ENCODE measurements around the gene OSBPL3. TPM values are rescaled to one million over a fixed set of nuclear protein-coding genes. Genes with fewer than 3 reads are reported as not detected.
A peak's percentile ranks its signal among the peaks of the same experiment; 100 is the strongest.

The OSBPL3 gene
- polyA plus RNA-seq, 1 of the 3 experiments (the other 2 are of a cell fraction), result 23.2 TPM

DNA sequence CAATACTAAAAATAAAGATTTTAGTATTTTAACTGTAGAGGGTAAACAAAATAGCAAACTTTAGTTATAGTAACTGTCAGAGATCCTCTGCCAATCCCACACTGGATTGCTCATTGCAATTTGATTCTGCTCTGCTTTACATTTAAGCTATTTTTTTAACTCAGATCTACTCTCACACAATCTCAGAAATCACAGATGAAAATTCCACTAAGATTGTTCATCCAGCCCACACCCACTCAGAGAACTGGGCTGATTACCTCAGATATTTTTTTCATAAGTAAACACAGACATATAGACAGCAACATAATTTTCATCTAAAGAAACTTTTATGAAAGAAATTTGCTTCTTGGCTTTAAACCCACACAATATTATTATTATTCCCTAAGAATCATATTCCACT is 7.0 kb downstream of the OSBPL3 start:
- Histone ChIP-seq H3K4me3 (ENCODE audit: low read depth in 2 of 2, low read length in 1 of 2) (no peak overlapping the region; a peak in 1 of 4 replicates), H3K9me3 (no peaks in the 10 kb centered on the region), H4K20me1 (ENCODE audit: insufficient read depth) (no peaks in the 10 kb centered on the region), H3K9ac (peak overlapping the region; percentile 40; the same call in 1 of the 2 replicates), H3K79me2 (ENCODE audit: insufficient read depth) (peaks cover 99% of the 10 kb centered on the region), H3K4me2 (peak overlapping the region; percentile 33; the same call in 1 of the 2 replicates), H3K27me3 (ENCODE audit: insufficient read depth) (no peaks in the 10 kb centered on the region), H2AFZ (ENCODE audit: low read depth) (0 out of 2 replicates have a peak overlapping the region, but pooled peaks have one; percentile 8), H3K27ac (ENCODE audit: low read depth in 2 of 2, low read length in 1 of 2) (peak overlapping the region; percentile 97 to 98; a peak in 3 of 4 replicates), H3F3A (replicated peaks; ENCODE audit: insufficient read depth) (peaks cover 33% of the 10 kb centered on the region), H3K9me2 (no peaks in the 10 kb centered on the region), H3K4me1 (ENCODE audit: control insufficient read depth in 1 of 2, insufficient read depth in 2 of 2, low read depth in 1 of 2, low read length in 1 of 2) (peaks cover 21 to 39% of the 10 kb centered on the region in 2 experiments), H3K36me3 (replicated peaks in 1 of 2; ENCODE audit: control insufficient read depth in 1 of 2, insufficient read depth in 2 of 2, low read length in 1 of 2) (no peaks in the 10 kb centered on the region)
- CTCF ChIA-PET, result interaction anchor here (1.0 to 2.0 kb wide), 4 partner anchors 13 to 161 kb away, joined by 3 to 8 read pairs (median 5); no protein-coding TSS in a partner anchor
- POLR2A ChIA-PET, result no interaction called here
- no peak for DNase-seq
- TF ChIP-seq YY1 (IDR thresholded peaks at IDR 0.05; ENCODE audit: low read depth), result no peak
- TF ChIP-seq, protein P1, sequence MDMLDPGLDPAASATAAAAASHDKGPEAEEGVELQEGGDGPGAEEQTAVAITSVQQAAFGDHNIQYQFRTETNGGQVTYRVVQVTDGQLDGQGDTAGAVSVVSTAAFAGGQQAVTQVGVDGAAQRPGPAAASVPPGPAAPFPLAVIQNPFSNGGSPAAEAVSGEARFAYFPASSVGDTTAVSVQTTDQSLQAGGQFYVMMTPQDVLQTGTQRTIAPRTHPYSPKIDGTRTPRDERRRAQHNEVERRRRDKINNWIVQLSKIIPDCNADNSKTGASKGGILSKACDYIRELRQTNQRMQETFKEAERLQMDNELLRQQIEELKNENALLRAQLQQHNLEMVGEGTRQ (IDR thresholded peaks at IDR 0.05; ENCODE audit: borderline replicate concordance, low read depth, low read length), result no peak
- TF ChIP-seq TEAD4 (IDR thresholded peaks at IDR 0.05; ENCODE audit: borderline replicate concordance, insufficient read depth), result peak; percentile 68; the same call in 1 of the 2 replicates
- peak; percentile 71; the same call in 1 of the 2 replicates for TF ChIP-seq FOXM1 (IDR thresholded peaks at IDR 0.05; ENCODE audit: low read depth)
- TF ChIP-seq RXRA (IDR thresholded peaks at IDR 0.05; ENCODE audit: borderline replicate concordance, low read depth), result peak; percentile 48; the same call in 1 of the 2 replicates
- peak in 1 of 2 experiments; percentile 71; a peak in 1 of 4 replicates for TF ChIP-seq EP300 (IDR thresholded peaks at IDR 0.05; ENCODE audit: borderline replicate concordance in 1 of 2, low read depth in 1 of 2, low read length in 1 of 2)
- peak; percentile 39; the same call in 1 of the 2 replicates for TF ChIP-seq NFIC (IDR thresholded peaks at IDR 0.05; ENCODE audit: borderline replicate concordance)
- TF ChIP-seq REST (IDR thresholded peaks at IDR 0.05; ENCODE audit: low read depth, low read length), result no peak
- no peak for TF ChIP-seq SMC3 (IDR thresholded peaks at IDR 0.05; ENCODE audit: low read depth, low read length)
- TF ChIP-seq PBX3 (IDR thresholded peaks at IDR 0.05), result peak; percentile 31; the same call in 1 of the 2 replicates
- no peak for TF ChIP-seq TAF1 (IDR thresholded peaks at IDR 0.05; ENCODE audit: borderline replicate concordance, low read depth, low read length)
- peak; percentile 75 for TF ChIP-seq FOSL2 (IDR thresholded peaks at IDR 0.05; ENCODE audit: borderline replicate concordance, low read depth)
- TF ChIP-seq NRF1 (IDR thresholded peaks at IDR 0.05; ENCODE audit: low read depth, low read length), result no peak
- peak; percentile 44; the same call in 1 of the 2 replicates for TF ChIP-seq POLR2AphosphoS5 (IDR thresholded peaks at IDR 0.05; ENCODE audit: low read depth, low read length)
- TF ChIP-seq, protein P2, sequence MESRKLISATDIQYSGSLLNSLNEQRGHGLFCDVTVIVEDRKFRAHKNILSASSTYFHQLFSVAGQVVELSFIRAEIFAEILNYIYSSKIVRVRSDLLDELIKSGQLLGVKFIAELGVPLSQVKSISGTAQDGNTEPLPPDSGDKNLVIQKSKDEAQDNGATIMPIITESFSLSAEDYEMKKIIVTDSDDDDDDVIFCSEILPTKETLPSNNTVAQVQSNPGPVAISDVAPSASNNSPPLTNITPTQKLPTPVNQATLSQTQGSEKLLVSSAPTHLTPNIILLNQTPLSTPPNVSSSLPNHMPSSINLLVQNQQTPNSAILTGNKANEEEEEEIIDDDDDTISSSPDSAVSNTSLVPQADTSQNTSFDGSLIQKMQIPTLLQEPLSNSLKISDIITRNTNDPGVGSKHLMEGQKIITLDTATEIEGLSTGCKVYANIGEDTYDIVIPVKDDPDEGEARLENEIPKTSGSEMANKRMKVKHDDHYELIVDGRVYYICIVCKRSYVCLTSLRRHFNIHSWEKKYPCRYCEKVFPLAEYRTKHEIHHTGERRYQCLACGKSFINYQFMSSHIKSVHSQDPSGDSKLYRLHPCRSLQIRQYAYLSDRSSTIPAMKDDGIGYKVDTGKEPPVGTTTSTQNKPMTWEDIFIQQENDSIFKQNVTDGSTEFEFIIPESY (IDR thresholded peaks at IDR 0.05; ENCODE audit: borderline replicate concordance, low read depth), result peak; percentile 47; the same call in 1 of the 2 replicates
- 0 out of 2 replicates have a peak, but pooled peaks have one; percentile 20 for TF ChIP-seq MAX (IDR thresholded peaks at IDR 0.05; ENCODE audit: low read depth)
- TF ChIP-seq JUND (IDR thresholded peaks at IDR 0.05), result peak; percentile 74
- no peak for TF ChIP-seq RAD21 (IDR thresholded peaks at IDR 0.05; ENCODE audit: low read length)
- no peak for TF ChIP-seq CHD2 (IDR thresholded peaks at IDR 0.05; ENCODE audit: low read length, partially characterized antibody)
- peak; percentile 85 for TF ChIP-seq TCF12 (IDR thresholded peaks at IDR 0.05)
- no peak for TF ChIP-seq FOXJ3 (CRISPR knock-in tag; IDR thresholded peaks at IDR 0.05)

Data from SK-N-SH (cell line).